GM19455 (cell line): ENCODE measurements around the gene THRB.
A peak's percentile ranks its signal among the peaks of the same experiment; 100 is the strongest.

Experiments used
- ATAC-seq: cut with Tn5 transposase; IDR thresholded peaks from one replicate; pipeline ENCODE4 v1.9.1; 2021; ENCODE audit not compliant: unreplicated experiment

Gene THRB

DNA sequence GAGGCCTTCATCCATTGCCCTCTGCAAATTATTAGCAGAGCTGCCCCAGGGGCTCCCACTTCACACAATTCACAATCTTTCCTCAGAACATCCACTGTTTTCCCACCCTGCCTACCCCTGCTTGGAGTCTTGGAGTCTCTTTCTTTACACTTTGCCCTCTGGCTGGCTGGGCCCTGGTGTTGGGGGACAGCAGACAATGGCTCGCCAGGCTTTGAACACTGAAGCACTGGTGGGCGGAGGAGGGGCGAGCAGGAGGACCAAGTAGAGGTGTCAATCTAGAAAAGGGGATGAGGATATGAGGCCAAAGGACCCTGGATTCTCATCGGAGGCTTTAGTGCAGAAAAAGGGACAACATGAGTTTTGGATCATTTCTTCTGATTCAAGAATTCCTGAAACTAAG lies 337.5 kb downstream of the THRB start:
- ATAC-seq = no peak

DNA sequence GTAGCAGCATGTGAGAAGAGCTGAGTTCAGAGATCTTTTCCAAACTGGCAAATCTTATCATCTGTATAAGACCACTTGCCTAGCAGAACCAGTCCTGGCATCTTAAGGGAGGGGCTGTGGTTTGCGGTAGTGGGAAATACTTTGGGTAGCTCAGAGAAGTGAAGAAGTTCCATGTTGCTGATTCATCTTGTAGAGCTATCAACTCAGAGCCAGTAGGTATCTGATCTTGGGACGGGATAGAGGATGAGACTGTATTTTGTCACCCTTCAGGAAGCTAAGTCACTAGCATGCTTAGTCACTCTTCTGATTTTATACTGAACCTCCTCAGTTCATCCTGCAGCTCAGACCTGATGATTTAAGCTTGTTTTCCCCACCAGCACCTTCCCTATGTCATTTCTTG lies 338.2 kb downstream of the THRB start:
- ATAC-seq = no peak

DNA sequence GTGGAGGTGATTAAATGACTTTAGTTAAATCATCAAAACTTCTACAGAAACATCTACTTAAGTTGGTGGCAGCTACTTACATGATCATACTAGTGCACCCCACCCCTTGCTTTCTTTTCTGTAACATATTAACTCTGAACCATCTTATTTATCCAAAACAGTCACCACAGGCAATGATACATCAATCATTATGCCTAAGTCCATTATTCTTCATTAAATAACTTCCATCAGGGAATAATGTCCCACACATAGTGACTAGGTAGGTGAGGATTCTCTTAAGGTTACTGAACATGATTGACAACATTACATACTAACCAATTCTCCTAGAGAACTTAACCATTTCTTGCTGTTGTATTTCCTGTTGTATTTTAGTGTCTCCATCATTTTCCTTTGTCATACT lies 339.4 kb downstream of the THRB start:
- no peak for ATAC-seq

DNA sequence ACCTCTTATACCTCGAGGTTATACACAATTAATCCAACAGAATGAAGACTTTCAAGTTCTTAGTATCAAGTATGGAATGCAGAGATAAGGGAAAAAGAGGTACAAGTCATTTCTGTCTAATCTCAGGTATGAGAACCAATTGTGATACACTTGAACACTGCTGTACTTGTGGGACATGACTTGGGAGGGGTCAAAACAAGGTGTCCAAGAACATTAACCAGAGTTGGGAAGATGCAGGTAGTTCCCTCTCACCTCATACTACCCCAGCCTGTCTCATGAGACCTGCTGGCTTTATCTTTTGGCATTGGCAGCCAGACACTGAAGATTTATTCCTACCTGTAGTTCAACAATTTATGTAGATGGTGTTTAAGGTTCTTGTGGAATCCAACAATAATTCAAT lies 339.9 kb downstream of the THRB start:
- no peak for ATAC-seq

DNA sequence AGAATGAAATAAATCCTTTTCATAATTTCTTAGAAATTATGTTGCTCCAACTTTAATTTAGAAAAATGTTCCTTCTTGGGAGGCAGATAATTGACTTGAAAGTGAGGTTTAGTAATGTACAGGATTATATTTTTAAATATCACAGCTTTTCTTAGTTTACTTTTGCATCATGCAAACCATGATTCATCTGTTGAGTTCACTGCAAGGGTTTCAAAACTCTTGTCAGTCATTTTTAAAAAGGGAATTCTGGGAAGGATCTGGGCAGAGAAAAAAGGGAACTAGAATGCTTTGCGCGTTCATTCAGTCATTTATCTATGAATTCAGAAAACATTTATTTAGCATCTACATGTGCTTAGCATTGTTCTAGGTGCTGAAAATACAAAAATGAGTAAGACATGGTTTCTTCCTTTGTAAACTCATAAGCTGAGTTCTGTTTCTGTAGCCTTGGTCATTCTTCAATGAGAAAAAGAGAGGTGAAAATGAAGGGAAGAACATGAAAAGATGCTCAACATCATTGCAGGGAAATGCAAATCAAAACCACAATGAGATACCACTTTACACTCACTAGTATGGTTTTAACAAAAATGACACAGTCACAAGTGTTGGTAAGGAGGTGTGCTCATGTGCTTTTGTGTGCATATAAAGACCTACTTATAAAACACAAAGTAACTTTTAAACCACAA lies 340.5 kb downstream of the THRB start:
- ATAC-seq = peak; percentile 81

DNA sequence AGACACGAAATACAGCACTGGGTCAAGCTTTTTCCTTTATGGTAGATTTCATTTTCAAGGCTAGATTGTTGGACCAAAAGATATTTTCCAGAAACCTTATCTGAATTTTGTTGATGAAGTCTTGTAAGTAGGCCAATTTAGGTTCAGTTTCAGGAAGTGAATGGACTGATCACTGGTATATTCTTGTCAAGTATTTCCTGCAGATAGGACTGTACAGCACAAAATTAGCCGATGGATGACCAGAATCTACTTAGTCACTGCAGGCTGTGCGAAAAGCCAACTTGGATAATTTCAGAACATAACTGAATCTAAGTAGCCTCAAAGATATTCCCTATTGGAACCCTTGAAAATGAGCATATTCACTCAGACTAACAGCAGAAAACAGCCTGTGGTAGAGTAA lies 343.1 kb downstream of the THRB start:
- no peak for ATAC-seq

DNA sequence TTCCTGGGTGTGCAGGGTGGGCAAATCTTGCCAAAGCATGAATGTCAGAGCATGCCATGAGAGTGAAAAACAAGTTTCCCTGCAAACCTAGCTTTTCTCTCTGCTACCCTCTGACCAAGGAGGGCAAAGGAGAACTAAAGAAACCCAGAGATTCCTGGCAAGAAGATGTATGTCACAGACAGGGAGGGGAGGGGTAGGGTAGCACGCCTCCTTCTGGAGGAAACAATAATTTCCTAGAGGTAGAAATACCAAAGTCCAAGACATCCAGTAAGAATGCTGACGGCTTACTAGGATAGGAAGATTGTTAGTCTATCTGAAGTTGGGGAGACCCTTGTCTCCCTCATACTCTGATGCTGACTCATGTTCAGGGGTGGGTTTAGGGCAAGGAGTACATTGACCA lies 345.6 kb downstream of the THRB start:
- no peak for ATAC-seq

DNA sequence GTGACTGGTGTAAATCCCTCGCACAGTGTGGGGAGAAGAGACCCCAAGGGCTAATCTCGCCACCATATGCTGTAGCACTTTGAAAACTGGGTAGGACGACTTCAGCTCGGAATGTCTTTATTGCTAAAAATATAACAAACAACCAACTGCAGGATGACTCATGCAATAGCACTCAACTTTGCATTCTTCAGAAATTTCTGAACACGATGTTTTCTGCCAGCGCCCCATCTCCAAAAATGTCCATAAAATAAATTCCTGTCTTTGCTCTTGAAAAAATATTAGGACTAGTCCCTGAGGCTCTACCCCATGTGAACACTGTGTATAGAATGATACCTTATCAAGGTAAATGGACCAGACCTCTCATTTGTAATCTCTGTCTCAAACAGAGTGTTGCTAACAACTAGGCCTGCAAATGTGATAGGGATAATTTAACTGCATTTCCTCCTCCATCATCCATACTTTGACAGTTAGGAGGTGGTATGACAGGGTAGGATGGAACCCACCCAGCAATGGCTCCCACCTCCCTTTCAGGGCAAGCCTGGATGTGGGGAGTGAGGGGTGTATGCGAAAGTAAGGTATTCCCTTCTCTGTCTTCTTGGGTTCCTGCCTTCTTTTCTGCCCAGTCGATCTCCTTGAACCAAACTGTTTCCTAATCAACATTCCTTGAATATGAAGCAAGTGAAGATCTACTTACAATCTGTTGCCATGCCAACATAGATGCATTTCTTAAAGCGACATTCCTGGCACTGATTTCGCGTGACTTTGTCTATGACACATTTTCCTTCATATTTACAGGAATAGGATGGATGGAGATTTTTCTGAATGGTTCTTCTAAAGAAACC lies 348.4 kb downstream of the THRB start:
- no peak for ATAC-seq

DNA sequence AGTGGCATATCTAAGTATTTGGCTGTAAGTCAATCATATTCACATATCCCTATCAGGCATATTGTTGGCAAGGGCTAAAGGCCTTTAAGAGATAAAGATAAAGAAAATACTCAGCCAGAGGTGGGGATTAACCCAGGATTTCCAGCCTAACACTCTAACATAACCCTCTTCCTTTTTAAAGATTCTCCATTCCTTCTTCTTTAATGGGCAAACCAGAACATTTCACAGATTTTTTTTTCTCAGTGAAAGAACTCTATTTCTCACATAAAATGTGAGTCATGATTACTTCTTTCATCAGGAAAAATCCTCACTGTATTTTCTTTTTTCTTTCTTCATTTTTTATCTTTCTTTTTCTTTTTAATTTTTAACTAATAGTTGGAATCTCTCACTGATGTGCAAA lies 349.2 kb downstream of the THRB start:
- ATAC-seq = no peak

DNA sequence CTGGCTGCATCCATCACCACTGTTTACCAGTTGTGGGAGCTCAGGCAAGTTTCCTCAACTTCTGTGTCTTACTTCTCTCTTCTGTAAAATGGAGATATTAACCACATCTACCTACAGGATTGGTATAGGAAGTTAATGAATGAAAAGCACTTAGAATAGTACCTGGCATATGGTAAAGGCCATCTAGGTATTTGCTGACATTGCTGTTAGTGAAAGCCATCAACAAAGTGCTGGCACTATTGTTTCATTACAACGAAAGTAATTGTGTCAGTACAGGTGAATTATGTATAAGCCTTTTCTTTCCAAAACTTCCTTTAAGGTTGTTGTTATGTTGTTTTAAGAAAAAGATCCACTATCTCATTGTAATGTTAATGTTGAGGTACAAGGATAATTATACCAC lies 352.5 kb downstream of the THRB start:
- ATAC-seq = no peak

DNA sequence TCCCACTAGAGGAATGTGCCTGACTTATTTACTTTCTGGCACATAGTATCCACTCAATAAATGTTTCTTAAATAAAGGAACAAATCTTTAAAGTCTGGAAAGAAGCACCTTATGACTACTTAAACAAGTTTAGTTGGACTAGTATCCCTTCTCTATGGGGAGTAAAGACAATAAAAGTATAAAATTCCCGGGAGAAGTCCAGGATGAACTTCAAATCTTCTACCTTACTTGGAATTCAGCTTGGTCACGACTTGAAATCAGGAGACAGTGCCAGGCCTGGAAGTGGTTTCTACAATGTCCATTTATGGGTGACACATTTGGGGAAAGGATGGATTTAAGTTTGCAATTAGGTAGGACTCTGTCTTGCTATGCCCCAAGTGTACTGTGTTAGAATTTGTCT lies 353.1 kb downstream of the THRB start:
- ATAC-seq = no peak

DNA sequence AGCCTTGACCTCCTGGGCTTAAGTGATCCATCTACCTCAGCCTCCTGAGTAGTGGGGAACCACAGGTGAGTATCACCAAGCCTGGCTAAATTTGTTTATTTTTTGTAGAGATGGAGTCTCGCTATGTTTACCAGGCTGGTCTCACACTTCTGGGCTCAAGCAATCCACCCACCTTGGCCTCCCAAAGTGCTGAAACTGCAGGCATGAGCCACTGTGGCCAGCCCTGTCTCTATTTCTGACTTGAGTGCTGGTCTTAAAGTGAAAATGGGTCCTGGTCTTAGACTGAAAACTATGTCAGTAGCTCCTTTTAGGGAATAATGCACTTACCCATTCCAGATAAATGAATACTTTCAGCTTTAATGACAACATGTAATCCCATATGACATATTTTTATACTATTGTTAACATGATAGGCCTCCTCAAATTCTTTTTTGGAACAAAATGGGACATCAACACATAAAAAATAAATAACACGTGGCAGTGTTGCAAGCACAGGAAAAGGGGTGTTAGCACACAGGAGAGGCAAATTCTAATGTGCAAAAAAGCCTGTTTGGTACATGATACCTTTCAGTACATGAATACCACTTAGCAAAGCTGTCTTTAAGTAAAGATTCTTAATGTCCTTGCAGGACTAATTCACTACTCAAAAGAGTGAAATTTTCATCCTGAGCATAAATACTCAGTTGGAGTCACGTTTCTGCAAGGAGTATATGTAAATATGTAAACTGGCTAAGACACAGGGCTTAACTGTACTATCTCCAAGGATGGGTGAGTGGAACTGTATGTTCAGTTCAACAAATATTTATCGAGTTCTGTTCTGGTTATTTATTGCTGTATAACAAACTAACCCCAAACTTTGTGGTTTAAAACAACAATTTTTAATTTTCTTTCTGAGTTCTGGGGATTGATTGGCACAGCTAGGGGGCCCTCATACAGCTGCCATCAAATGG lies 354.9 kb downstream of the THRB start:
- ATAC-seq = no peak

DNA sequence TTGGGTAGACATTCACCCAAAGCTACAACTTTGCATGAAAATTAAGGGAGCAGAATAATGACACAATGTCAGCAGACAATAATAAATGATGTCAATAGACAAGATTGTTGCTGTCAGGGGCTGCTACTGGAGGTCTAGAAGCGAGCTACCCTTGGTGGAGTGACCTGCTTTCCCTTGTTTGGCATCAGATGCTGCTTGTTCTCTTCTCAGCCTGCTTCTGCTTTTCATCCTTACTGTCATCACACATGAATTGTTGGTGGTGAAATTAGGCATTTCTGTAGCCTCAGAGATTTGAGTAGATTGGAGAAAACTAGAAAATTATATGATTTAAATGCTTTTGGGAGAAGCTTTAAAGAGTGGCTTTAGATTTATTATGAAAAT lies 355.8 kb downstream of the THRB start:
- ATAC-seq = no peak

DNA sequence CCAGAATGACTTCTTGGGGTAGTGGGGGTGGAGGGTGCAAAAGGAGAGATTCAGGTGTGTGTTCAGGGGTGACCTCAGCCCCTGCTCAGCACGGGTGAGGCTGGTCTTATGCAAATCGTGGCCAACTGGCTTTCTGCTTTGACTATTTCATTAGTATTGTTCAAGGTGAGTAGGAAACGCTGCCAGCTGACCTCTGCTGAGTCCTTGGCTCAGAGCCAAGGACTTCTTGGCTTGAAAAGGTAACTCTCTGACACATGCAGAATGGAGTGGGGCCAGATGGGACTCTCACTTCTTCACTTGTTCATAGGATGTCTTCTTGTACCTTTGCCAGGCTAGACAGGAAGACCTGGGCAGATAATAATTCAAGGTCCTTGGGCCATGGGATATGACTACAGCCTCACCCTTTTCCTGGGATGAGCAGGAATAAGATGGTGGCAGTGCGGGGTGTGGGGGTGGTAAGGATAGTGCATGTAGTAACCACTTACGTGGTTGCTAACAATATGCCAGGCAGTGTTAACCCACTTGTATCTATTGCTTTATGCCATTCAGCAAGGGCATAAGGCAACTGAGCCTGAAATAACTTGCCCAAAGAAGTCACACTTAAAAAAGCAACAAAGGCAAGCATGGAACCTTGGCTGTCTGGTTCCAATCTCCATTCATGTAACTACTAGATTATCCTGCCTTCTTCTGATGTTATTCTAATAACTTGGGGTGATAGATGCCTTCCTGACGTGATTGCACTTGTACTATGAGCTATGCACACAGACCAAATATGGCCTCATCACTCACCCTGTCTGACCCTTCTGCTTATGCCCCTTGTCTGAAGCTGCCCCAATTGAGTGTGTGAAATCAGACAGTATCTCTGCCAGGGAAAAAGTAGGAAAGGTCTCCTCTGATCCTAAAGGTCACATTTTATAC lies 356.4 kb downstream of the THRB start:
- no peak for ATAC-seq

DNA sequence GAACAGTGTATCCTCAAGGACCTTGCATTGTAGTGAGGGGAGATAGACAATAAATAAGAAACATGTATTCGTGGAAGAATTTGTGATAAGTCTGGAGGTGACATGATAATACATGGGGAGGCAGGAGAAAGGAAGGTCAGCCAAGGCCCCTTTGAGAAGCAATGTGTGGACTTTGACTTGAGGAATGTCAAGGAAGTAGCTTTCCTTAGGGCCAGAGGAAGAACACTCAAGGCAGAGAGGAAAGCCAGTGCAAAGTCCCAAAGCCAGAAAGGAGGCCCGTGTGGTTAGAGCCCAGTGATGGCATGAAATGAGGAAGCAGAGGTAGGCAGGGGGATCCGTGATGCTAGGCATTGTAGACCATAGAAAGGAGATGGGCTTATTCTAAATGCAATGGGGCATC lies 357.3 kb downstream of the THRB start:
- ATAC-seq = no peak

DNA sequence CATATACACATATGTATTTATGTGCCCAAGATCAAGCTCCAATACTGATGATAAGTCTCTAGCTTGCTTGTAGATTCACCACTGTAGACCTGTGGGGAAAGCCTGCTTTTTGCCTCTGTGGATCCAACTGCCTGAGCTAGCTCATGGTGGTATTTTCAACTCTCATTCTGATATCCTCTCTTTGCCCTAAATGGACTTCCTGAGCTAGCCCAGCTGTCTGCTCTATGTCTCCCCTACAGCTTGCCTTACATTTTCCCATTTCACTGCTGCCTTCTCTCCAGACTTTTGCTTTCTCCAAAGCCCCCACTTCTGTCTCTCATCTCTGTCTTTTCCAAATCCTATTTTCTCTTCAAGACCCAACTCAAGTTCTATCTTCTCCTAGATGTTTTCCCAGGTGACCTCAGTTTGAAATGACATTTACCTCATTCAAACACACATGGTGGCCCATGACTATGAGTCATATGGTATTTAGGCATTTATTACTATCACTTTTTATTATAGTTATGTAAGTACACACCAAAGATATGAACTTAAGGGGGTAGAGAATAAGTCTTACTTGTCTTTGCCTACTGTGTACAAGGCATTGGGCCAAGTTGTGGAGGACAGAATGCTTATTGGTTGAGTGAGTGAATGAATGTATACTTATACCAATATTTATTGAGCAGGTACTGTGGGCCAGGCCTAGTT lies 357.9 kb downstream of the THRB start:
- ATAC-seq = no peak

DNA sequence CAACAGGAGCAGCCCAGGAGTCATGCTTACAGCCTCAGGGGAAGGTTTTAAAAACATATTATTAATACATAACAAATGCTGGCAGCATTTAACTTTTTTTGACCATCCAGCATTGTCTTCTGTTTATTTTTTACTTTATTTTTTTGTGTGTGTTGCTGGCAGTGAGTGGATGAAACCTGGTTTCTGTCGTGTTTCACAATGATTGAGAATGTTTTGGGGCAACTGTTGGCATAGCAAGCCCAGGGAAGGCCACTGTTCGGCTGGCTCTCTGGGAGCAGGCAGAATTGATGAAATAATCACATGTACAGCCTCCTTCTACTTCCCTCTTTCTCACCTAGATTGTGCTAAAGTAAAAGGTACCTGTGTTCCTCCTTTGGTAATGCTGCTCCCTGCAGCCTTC lies 359.4 kb downstream of the THRB start:
- no peak for ATAC-seq

DNA sequence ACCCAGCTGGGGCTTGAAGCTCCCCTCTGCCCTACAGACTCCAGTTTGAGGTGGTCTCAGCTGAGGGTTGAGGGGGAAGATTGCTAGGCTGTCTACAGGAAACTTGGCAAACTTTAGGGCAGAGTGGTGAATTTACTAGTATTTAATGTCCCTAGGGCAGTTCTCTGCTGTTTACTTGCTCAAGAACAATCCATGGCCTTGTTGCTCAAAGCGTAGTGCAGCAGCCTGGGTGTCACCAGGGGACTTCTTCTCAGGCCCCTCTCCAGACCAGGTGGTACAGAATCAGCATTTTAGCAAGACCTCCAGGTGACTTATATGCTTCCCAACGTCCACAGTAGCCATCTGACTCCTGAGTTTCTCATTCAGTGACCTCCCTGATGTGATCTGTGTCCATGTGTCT lies 360.7 kb downstream of the THRB start:
- no peak for ATAC-seq

DNA sequence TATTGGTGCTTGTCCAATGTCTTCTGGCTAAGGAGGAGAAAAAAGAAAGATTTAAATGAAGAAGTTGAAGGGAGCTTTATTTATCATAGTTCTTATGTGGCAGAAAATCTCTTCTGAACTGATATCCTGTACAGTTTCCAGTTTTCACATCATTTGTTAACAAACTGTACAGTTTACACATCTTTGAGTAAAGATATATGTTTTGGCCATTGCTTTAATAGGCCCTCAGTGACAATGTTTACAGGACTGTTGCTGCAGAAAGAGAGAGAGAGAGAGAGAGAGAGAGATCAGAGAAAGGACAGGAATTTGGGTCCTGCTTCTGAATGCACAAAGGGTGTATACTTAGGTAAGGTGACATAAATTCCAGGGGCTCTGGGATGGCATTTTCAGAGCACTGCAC lies 361.2 kb downstream of the THRB start:
- no peak for ATAC-seq

DNA sequence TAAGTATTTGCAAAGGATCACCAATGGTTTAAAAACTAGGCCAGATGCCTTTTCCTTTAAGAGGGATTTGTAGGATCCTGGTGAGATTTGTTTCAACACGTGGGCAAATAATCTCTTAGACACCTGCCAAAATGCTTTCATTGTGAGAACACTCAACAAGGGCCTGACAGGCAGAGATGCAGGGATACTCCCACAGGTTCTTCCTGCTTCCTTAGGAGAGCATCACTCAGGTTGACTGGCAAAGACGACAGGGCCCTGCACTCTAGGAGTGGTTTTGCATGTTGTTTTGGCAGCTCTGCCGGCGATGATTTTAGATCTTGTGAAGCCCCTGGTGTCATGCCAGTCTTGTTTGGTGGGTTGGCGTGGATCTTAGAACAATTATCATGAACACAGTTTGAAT lies 365.1 kb downstream of the THRB start:
- no peak for ATAC-seq
